WTC11 (cell line): Measurements from ENCODE around the gene MYO3A.

ENCODE experiments used
- TF ChIP-seq, protein P1 (sequence below): fragments of 200-600 bp; IDR thresholded peaks from 2 replicates; pipeline ENCODE4 v1.8.0; 2022; ENCODE audit warnings: antibody characterized with exemption
- TF ChIP-seq, protein P2 (sequence below): sonication (generic); formaldehyde crosslinking; IDR thresholded peaks from 2 replicates; pipeline ENCODE4 v1.8.1; 2022; ENCODE audit warnings: low read depth, missing genetic modification reagents, borderline replicate concordance

DNA sequence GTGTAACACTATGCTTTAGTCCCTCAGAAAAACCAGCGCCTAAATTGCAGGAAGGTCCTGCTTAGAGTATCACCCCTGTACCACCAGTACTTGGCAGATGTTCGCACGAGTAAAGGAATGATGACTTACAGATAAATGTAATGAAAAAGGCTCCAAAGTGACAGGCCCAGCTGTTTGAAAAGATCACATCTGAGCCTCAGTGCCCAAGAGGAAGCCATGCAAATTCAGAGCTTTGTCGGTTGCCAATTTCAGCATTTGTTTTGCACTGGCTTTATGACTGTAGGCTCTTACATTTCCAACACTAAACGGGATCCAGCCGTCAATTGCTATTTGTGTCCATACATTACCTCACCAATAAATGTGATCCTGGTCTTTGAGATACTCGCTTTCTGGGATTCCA, 222.0 kb downstream of the MYO3A start:
- TF ChIP-seq, protein P1, sequence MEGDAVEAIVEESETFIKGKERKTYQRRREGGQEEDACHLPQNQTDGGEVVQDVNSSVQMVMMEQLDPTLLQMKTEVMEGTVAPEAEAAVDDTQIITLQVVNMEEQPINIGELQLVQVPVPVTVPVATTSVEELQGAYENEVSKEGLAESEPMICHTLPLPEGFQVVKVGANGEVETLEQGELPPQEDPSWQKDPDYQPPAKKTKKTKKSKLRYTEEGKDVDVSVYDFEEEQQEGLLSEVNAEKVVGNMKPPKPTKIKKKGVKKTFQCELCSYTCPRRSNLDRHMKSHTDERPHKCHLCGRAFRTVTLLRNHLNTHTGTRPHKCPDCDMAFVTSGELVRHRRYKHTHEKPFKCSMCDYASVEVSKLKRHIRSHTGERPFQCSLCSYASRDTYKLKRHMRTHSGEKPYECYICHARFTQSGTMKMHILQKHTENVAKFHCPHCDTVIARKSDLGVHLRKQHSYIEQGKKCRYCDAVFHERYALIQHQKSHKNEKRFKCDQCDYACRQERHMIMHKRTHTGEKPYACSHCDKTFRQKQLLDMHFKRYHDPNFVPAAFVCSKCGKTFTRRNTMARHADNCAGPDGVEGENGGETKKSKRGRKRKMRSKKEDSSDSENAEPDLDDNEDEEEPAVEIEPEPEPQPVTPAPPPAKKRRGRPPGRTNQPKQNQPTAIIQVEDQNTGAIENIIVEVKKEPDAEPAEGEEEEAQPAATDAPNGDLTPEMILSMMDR, result no peak
- TF ChIP-seq, protein P2, sequence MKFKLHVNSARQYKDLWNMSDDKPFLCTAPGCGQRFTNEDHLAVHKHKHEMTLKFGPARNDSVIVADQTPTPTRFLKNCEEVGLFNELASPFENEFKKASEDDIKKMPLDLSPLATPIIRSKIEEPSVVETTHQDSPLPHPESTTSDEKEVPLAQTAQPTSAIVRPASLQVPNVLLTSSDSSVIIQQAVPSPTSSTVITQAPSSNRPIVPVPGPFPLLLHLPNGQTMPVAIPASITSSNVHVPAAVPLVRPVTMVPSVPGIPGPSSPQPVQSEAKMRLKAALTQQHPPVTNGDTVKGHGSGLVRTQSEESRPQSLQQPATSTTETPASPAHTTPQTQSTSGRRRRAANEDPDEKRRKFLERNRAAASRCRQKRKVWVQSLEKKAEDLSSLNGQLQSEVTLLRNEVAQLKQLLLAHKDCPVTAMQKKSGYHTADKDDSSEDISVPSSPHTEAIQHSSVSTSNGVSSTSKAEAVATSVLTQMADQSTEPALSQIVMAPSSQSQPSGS (CRISPR knock-in tag), result no peak
